ENCODE data around the gene CDA.

CDA gene

DNA sequence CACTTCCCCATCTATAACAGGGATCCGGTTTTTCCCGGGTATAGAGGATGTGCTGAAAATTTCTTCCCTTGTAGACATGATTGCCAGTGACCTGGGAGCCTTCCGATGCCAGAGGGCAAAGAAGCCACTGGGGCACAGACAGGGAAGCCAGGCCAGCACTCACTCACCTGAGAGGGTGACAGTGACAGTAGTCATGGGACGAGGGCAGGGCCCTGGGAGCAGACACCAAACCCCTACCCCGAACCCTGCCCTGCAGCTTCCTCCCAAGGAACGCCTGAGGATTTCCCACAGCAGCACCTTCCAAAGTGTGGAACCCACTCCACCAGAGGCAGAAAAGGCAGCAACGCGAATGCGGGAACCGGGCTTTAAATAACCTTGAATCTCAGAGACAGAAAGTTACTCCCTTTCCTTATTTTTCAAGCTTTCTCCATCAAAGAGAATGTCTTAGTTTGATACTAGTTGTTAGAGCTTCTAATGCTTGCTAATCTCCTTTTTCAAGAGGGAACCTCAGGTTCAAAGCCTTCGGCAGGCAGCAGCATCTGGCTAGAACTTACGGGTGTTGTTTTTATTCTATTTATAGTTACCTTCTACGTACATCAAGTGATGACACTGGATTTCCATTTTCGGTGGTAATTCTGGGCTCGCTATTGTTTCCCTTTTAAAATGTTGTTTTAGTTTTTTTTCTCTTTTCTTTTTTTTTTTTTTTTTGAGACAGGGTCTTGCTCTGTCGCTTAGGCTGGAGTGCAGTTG is 69.4 kb downstream of the CDA start:
- no peak for DNase-seq

GRCh38 chr1:20660363-20660762 is 71.5 kb downstream of the CDA start:
- DNase-seq = no peak

DNA sequence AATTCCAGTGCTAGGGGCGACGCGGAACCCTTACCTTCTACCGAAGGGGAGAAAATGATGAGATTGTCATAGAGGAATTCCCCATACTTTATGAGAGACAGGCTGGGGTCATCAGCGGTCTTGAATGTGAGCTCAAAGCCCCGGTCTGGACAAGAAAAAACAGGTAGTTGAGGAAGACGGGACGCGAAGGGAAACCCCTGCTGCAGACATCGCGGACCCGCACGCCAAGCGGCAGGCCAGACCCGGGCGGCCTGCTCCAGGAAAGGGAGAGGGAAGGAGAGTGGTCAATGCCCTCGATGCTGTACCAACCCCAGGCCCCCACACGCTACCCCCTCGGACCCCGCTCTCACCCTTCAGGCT is 71.9 kb downstream of the CDA start:
- DNase-seq = no peak

DNA sequence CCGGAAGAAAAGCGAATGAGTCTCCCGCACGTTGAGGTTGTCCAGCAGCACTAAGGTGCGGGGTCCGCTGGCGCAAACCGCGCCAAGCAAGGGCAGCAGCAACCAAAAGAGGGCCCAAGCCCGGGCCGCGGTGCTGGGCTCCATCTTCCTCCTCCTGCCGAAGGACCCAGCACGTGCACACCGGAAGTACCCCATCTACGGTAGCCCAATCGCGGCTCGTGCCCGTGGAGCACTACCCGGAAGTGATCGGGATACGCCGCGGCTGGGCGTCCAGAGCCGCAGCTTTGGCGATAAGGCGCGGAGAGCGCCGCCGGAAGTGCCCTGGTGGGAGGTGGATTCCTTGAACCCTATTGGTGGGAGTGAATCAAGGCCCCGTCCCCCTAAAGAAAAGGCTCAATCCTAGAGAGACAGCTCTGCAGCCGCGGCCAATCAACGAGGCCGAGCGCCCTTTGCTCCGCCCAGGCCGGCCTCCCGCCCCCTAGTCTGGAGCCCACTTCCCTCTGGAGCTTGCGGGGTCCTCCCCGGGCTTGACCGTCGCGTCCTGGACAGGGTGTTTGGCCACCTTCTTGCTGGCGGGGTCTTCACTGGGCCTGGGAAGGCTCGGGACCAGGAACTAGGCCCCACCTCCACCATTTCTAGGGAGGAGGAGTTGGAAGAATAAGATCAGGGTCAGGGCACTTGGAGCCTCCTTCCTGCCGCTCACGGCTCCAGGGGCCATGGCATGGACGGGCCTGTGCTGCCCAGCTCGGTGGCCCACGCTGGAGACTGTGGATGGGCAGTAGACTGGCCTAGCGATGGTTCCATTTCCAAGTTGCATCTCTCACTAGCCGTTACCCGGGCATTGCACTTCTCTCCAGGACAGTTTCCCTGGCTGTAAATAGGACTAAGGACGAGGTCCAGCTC is 72.6 kb downstream of the CDA start, which contains the start of gene DDOST:
Gene DDOST, minus strand, starts transcription at position 163 of the 903 bp plus-strand sequence. Its CDS starts 19 bp downstream, at position 144.
- peak; percentile 97 to 98 for DNase-seq

DNA sequence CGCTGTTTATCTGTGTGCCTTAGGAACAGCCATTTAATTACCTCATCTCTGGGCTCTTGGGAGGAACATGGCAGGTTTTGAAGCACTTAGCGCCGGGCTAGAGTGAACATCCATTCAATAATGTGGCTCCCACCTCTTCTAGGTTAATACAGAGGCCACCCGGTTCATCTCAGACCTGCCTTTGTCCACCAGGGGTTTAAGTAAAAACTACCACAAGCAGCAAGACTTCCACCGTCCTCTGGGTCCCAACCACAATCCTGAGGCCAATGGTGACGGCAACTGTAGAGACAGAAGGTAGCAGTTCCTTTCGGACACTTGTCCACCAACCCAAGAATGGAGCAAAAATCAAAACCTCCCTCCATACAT is 73.2 kb downstream of the CDA start:
- DNase-seq = no peak

- DNase-seq = no peak
These were observed 74.5 kb downstream of the CDA start for GRCh38 chr1:20663365-20663764.

GRCh38 chr1:20663969-20664715 is 75.2 kb downstream of the CDA start:
- no peak for DNase-seq

- no peak for DNase-seq
These were observed 76.8 kb downstream of the CDA start for GRCh38 chr1:20665726-20666125.

DNA sequence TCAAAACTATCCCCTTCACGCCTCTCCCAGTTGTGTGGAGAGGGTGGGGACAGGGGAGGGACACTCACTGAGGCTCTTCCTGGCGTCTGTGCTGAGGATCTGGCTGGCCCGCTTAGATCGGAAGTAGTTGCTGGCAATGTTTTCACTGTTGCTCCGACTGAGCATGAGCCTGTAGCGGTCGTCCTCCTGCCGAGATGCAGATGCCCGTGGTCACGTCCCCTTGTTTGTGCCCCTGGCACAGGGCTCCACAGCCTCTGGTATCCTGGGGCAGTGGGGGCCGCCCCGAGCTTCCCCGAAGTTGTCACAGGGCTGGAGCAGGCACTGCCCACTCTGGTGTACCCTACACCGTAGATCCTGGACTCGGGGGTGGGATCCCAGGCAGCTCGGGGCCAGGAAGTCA is 77.2 kb downstream of the CDA start:
- DNase-seq = no peak

- DNase-seq = no peak
These were observed 77.9 kb downstream of the CDA start for GRCh38 chr1:20666804-20667203.

All from hippocampal formation (tissue), 2 donors.